Nephron (organoid): ENCODE data around the gene ZNF324.
A peak's percentile ranks its signal among the peaks of the same experiment; 100 is the strongest.

ENCODE experiments used
- H3K27ac Mint-ChIP-seq, 3 experiments: 2 replicates each; pipeline ENCODE4 v1.8.0; 2020; ENCODE audit warnings: mixed read lengths in 3 of 3, mild to moderate bottlenecking in 2 of 3, moderate library complexity in 1 of 3
- H3K27me3 Mint-ChIP-seq: 2 replicates; pipeline ENCODE4 v1.8.0; 2021; ENCODE audit warnings: low read depth, mild to moderate bottlenecking, moderate library complexity, mixed read lengths
- H3K36me3 Mint-ChIP-seq: 2 replicates; pipeline ENCODE4 v1.8.0; 2020; ENCODE audit warnings: low read depth, mixed read lengths
- H3K4me1 Mint-ChIP-seq: 2 replicates; pipeline ENCODE4 v1.8.0; 2020; ENCODE audit warnings: mixed read lengths
- H3K4me3 Mint-ChIP-seq, 3 experiments: 2 replicates each; pipeline ENCODE4 v1.8.0; 2020; ENCODE audit warnings: mild to moderate bottlenecking in 3 of 3, mixed read lengths in 3 of 3, moderate library complexity in 2 of 3
- H3K9me3 Mint-ChIP-seq: 2 replicates; pipeline ENCODE4 v1.8.0; 2020; ENCODE audit warnings: mixed read lengths
- CTCF ChIP-seq, 3 experiments: fragments of 200-600 bp; sonication (generic); IDR thresholded peaks; one replicate each; pipeline ENCODE4 v1.5.0; 2021; ENCODE audit warnings: antibody characterized with exemption in 3 of 3; ENCODE audit not compliant: unreplicated experiment in 3 of 3

ZNF324 gene

GRCh38 chr19:58455306-58455705, 11.6 kb upstream of the ZNF324 start:
- Mint-ChIP-seq H3K9me3 (peaks cover 2% of the 10 kb centered on the region), H3K27ac (no peak overlapping the region), H3K27me3 (peaks cover 3% of the 10 kb centered on the region), H3K4me3 (peak overlapping the region in 1 of 3 experiments; percentile 19), H3K4me1 (peaks cover 30% of the 10 kb centered on the region), H3K36me3 (peaks cover 13% of the 10 kb centered on the region)
- TF ChIP-seq CTCF (IDR thresholded peaks at IDR 0.05; ENCODE audit: unreplicated experiment in 3 of 3): no peak

- no peak for TF ChIP-seq CTCF (IDR thresholded peaks at IDR 0.05; ENCODE audit: unreplicated experiment in 3 of 3)
- Mint-ChIP-seq H3K4me3 (no peak overlapping the region), H3K27ac (no peak overlapping the region), H3K36me3 (peaks cover 13% of the 10 kb centered on the region), H3K9me3 (peaks cover 2% of the 10 kb centered on the region), H3K27me3 (peaks cover 2% of the 10 kb centered on the region), H3K4me1 (peaks cover 23% of the 10 kb centered on the region)
Observed at GRCh38 chr19:58456111-58456510, 10.8 kb upstream of the ZNF324 start.

- TF ChIP-seq CTCF (IDR thresholded peaks at IDR 0.05; ENCODE audit: unreplicated experiment in 3 of 3): no peak
- H3K27ac Mint-ChIP-seq: no peak overlapping the region
- no peaks in the 10 kb centered on the region for H3K9me3 Mint-ChIP-seq
- H3K36me3 Mint-ChIP-seq: peaks cover 13% of the 10 kb centered on the region
- no peaks in the 10 kb centered on the region for H3K4me1 Mint-ChIP-seq
- H3K4me3 Mint-ChIP-seq: no peak overlapping the region
- H3K27me3 Mint-ChIP-seq: no peaks in the 10 kb centered on the region
Observed at GRCh38 chr19:58460039-58460438, 6.8 kb upstream of the ZNF324 start.

- Mint-ChIP-seq H3K9me3 (no peaks in the 10 kb centered on the region), H3K36me3 (peaks cover 4% of the 10 kb centered on the region), H3K27me3 (peaks cover 3% of the 10 kb centered on the region), H3K27ac (peak overlapping the region in 2 of 3 experiments; percentile 35 to 51), H3K4me3 (peak overlapping the region; percentile 87 to 89 (median 89)), H3K4me1 (peaks cover 12% of the 10 kb centered on the region)
- TF ChIP-seq CTCF (IDR thresholded peaks at IDR 0.05; ENCODE audit: unreplicated experiment in 3 of 3): no peak
Observed at GRCh38 chr19:58466089-58466759, 656 bp upstream of the ZNF324 start.

GRCh38 chr19:58468216-58468839, 1.4 kb downstream of the ZNF324 start:
- TF ChIP-seq CTCF (IDR thresholded peaks at IDR 0.05; ENCODE audit: unreplicated experiment in 3 of 3): no peak
- Mint-ChIP-seq H3K36me3 (peaks cover 11% of the 10 kb centered on the region), H3K27me3 (peaks cover 3% of the 10 kb centered on the region), H3K27ac (no peak overlapping the region), H3K4me1 (peaks cover 12% of the 10 kb centered on the region), H3K4me3 (peak overlapping the region; percentile 86 to 89 (median 87)), H3K9me3 (no peaks in the 10 kb centered on the region)
